Thymus (tissue), 14 donors: ENCODE results near the gene RALBP1. TPM values are rescaled to one million over a fixed set of nuclear protein-coding genes. Genes with fewer than 3 reads are reported as not detected.
"Not testable (repeated sequence)": the region's sequence is repeated elsewhere in the genome, so short reads cannot be mapped to it uniquely, and the experiment has no call there.

Experiments used
- DNase-seq, 9 donors: peaks; one replicate each; pipeline ENCODE4 v3.0.0-alpha.2; 2013; ENCODE audit warnings: low spot score in 9 of 9, low read depth in 6 of 9, missing footprints in 1 of 9
- H3K27ac ChIP-seq, 2 donors: one replicate each; pipeline ENCODE4 v1.5.1; 2013; ENCODE audit warnings: control low read depth in 1 of 2, low read depth in 1 of 2, low read length in 1 of 2, mild to moderate bottlenecking in 1 of 2, moderate library complexity in 1 of 2
- H3K27me3 ChIP-seq, 2 donors: one replicate each; pipeline ENCODE4 v1.5.1; 2013; ENCODE audit warnings: low read length in 1 of 2; ENCODE audit not compliant: control insufficient read depth in 2 of 2, insufficient read depth in 1 of 2
- H3K36me3 ChIP-seq, 2 donors: one replicate each; pipeline ENCODE4 v1.5.1; 2013; ENCODE audit warnings: low read length in 1 of 2, mild to moderate bottlenecking in 1 of 2, moderate library complexity in 1 of 2; ENCODE audit not compliant: control insufficient read depth in 2 of 2, insufficient read depth in 2 of 2
- H3K4me1 ChIP-seq, 2 donors: one replicate each; pipeline ENCODE4 v1.5.1; 2013; ENCODE audit warnings: low read length in 2 of 2; ENCODE audit not compliant: control insufficient read depth in 2 of 2, insufficient read depth in 2 of 2
- H3K4me3 ChIP-seq, 2 donors: one replicate each; pipeline ENCODE4 v1.5.1; 2013; ENCODE audit warnings: low read length in 2 of 2, control low read depth in 1 of 2, mild to moderate bottlenecking in 1 of 2
- H3K9me3 ChIP-seq, 2 donors: one replicate each; pipeline ENCODE4 v1.5.1; 2013; ENCODE audit warnings: low read length in 1 of 2, mild to moderate bottlenecking in 1 of 2; ENCODE audit not compliant: control insufficient read depth in 2 of 2, insufficient read depth in 1 of 2
- WGBS: extraction: QIAGEN DNeasy Blood & Tissue Kit; methylation state at CpG from one replicate; pipeline ENCODE4 v1.1.7; 2013; 5-methylcytosine and 5-hydroxymethylcytosine counted together
- long read RNA-seq, 10 donors: transcript quantifications; one replicate each; lab custom pipeline, GENCODE V29; 2026
- polyA plus RNA-seq: library from polyadenylated mRNA; stranded (reverse); fragments of 200-250 nt; gene quantifications from one replicate; pipeline ENCODE4 v1.2.3, GENCODE V29; 2013
- total RNA-seq: library from RNA; stranded (reverse); fragments of 120-200 nt; gene quantifications from one replicate; pipeline ENCODE4 v1.2.4, GENCODE V29; 2013
- donor health status: healthy.

RALBP1 gene
- total RNA-seq: 36.8 TPM
- 29.7 TPM for polyA plus RNA-seq
- long read RNA-seq, donor 1, partial matches to known transcripts: 0 of 3 reads
- long read RNA-seq, donor 1, other reads (novel, unspliced or antisense): 0 of 3 reads
- long read RNA-seq, donor 2, full-length matches to known transcripts: 43 of 65 reads
- long read RNA-seq, donor 2, partial matches to known transcripts: 22 of 65 reads
- long read RNA-seq, donor 2, other reads (novel, unspliced or antisense): 0 of 65 reads
- long read RNA-seq, donor 3, full-length matches to known transcripts: 22 of 22 reads
- long read RNA-seq, donor 3, partial matches to known transcripts: 0 of 22 reads
- long read RNA-seq, donor 3, other reads (novel, unspliced or antisense): 0 of 22 reads
- long read RNA-seq, donor 4, transcript RALBP1-206 (3 exons, 3,676 nt): major isoform, 14 of 26 reads
- long read RNA-seq, donor 4, partial matches to known transcripts: 12 of 26 reads
- long read RNA-seq, donor 4, other reads (novel, unspliced or antisense): 0 of 26 reads
- long read RNA-seq, donor 5, full-length matches to known transcripts: 25 of 37 reads
- long read RNA-seq, donor 5, partial matches to known transcripts: 12 of 37 reads
- long read RNA-seq, donor 5, other reads (novel, unspliced or antisense): 0 of 37 reads
- long read RNA-seq, donor 6, full-length matches to known transcripts: 27 of 27 reads
- long read RNA-seq, donor 6, partial matches to known transcripts: 0 of 27 reads
- long read RNA-seq, donor 6, other reads (novel, unspliced or antisense): 0 of 27 reads
- long read RNA-seq, donor 7, full-length matches to known transcripts: 22 of 32 reads
- long read RNA-seq, donor 7, partial matches to known transcripts: 10 of 32 reads
- long read RNA-seq, donor 7, other reads (novel, unspliced or antisense): 0 of 32 reads
- long read RNA-seq, donor 8, full-length matches to known transcripts: 7 of 7 reads
- long read RNA-seq, donor 8, partial matches to known transcripts: 0 of 7 reads
- long read RNA-seq, donor 8, other reads (novel, unspliced or antisense): 0 of 7 reads
- long read RNA-seq, donor 9, full-length matches to known transcripts: 13 of 21 reads
- long read RNA-seq, donor 9, partial matches to known transcripts: 8 of 21 reads
- long read RNA-seq, donor 9, other reads (novel, unspliced or antisense): 0 of 21 reads
- long read RNA-seq, donor 10, full-length matches to known transcripts: 19 of 32 reads
- long read RNA-seq, donor 10, partial matches to known transcripts: 13 of 32 reads
- long read RNA-seq, donor 10, other reads (novel, unspliced or antisense): 0 of 32 reads

GRCh38 chr18:9474983-9475642, at the start of gene RALBP1:
RALBP1 (plus strand) TSS chr18:9475513; CDS start chr18:9513046, 37,533 bp downstream.
- peak; percentile 95 to 99 (median 97) for DNase-seq
- Histone ChIP-seq H3K9me3 (peaks cover 0 to 1% of the 10 kb centered on the region in 2 donors), H3K4me1 (peaks cover 6 to 13% of the 10 kb centered on the region in 2 donors), H3K27ac (peak within 1 kb of the TSS; percentile 87 to 89), H3K36me3 (peaks cover 3 to 9% of the 10 kb centered on the region in 2 donors), H3K4me3 (peak within 1 kb of the TSS; percentile 91 to 93), H3K27me3 (no peaks in the 10 kb centered on the region)
- under 1% methylated on average over 69 of the region's 69 CpGs for WGBS

- no peaks in the 10 kb centered on the region for H3K4me1 ChIP-seq
- WGBS: 99% methylated on average over 7 of the region's 7 CpGs
- H3K36me3 ChIP-seq: no peaks in the 10 kb centered on the region
- DNase-seq: no peak
- no peak overlapping the region for H3K4me3 ChIP-seq
- no peaks in the 10 kb centered on the region for H3K9me3 ChIP-seq
- no peak overlapping the region for H3K27ac ChIP-seq
- no peaks in the 10 kb centered on the region for H3K27me3 ChIP-seq
Measured at GRCh38 chr18:9426753-9427152, 48.6 kb upstream of the RALBP1 start.

- Histone ChIP-seq H3K27me3 (no peaks in the 10 kb centered on the region), H3K27ac (no peak overlapping the region), H3K9me3 (no peaks in the 10 kb centered on the region), H3K4me3 (no peak overlapping the region), H3K4me1 (peaks cover 0 to 2% of the 10 kb centered on the region in 2 donors), H3K36me3 (no peaks in the 10 kb centered on the region)
- 96% methylated on average over 11 of the region's 11 CpGs for WGBS
- no peak for DNase-seq
Measured at GRCh38 chr18:9428301-9428706, 47.0 kb upstream of the RALBP1 start.

GRCh38 chr18:9428862-9429661, 46.3 kb upstream of the RALBP1 start:
- Histone ChIP-seq H3K27ac (no peak overlapping the region), H3K27me3 (no peaks in the 10 kb centered on the region), H3K9me3 (no peaks in the 10 kb centered on the region), H3K4me1 (peaks cover 3 to 7% of the 10 kb centered on the region in 2 donors), H3K4me3 (no peak overlapping the region), H3K36me3 (no peaks in the 10 kb centered on the region)
- DNase-seq: no peak
- 97% methylated on average over 6 of the region's 6 CpGs for WGBS

- Histone ChIP-seq H3K9me3 (no peaks in the 10 kb centered on the region), H3K27ac (no peak overlapping the region)
Measured at GRCh38 chr18:9429662-9429993, 45.7 kb upstream of the RALBP1 start.

GRCh38 chr18:9430315-9430714, 45.0 kb upstream of the RALBP1 start:
- H3K4me1 ChIP-seq: peaks cover 3 to 16% of the 10 kb centered on the region in 2 donors
- 96% methylated on average over 22 of the region's 22 CpGs for WGBS
- not testable (repeated sequence) for DNase-seq, H3K9me3 ChIP-seq, H3K27ac ChIP-seq, H3K27me3 ChIP-seq, H3K4me3 ChIP-seq, H3K36me3 ChIP-seq

More at GRCh38 chr18:9429662-9429993, 45.7 kb upstream of the RALBP1 start:
- no peaks in the 10 kb centered on the region for H3K36me3 ChIP-seq
- no peaks in the 10 kb centered on the region for H3K27me3 ChIP-seq
- no peak for DNase-seq
- 80% methylated on average over 3 of the region's 3 CpGs for WGBS
- H3K4me3 ChIP-seq: no peak overlapping the region
- H3K4me1 ChIP-seq: peaks cover 3 to 13% of the 10 kb centered on the region in 2 donors

GRCh38 chr18:9431296-9431695, 44.0 kb upstream of the RALBP1 start:
- Histone ChIP-seq H3K9me3 (no peaks in the 10 kb centered on the region), H3K4me1 (peaks cover 3 to 16% of the 10 kb centered on the region in 2 donors), H3K4me3 (no peak overlapping the region), H3K27ac (no peak overlapping the region), H3K36me3 (no peaks in the 10 kb centered on the region), H3K27me3 (no peaks in the 10 kb centered on the region)
- DNase-seq: no peak
- 96% methylated on average over 6 of the region's 6 CpGs for WGBS

GRCh38 chr18:9433122-9433521, 42.2 kb upstream of the RALBP1 start:
- WGBS: 93% methylated on average over 10 of the region's 10 CpGs
- H3K4me3 ChIP-seq, H3K9me3 ChIP-seq, H3K27me3 ChIP-seq, H3K36me3 ChIP-seq, DNase-seq: not testable (repeated sequence)
- Histone ChIP-seq H3K4me1 (peaks cover 3 to 16% of the 10 kb centered on the region in 2 donors), H3K27ac (peak overlapping the region in 1 of 2 donors; percentile 68)
